T-cell (primary cell): ENCODE measurements around the gene CD96. TPM values are rescaled to one million over a fixed set of nuclear protein-coding genes. Genes with fewer than 3 reads are reported as not detected.

Experiments used
- ATAC-seq, 4 experiments: fragments of 200-7000 bp in 3 of 4; fragments of 150-1000 bp in 1 of 4; cut with Tn5 transposase; replicated peaks in 1 of 4; 1 replicate in 3 of 4; 2 replicates in 1 of 4; pipeline ENCODE4 v1.10.0; 2021; ENCODE audit warnings: moderate library complexity in 3 of 4, mild to moderate bottlenecking in 2 of 4, moderate number of reproducible peaks in 1 of 4
- CTCF ChIA-PET, 2 donors: fragments of 300-600 bp; sonication (Branson Sonifier 250); formaldehyde crosslinking; loops; one replicate each; lab custom pipeline; 2022; ENCODE audit warnings: antibody characterized with exemption in 2 of 2; lab: Charles Lee
- POLR2A ChIA-PET, 2 donors: fragments of 300-600 bp; sonication (Branson Sonifier 250); formaldehyde crosslinking; loops; one replicate each; lab custom pipeline; 2022; ENCODE audit warnings: antibody characterized with exemption in 2 of 2; lab: Charles Lee
- DNase-seq, 35 experiments: peaks; one replicate each; pipeline versions ENCODE4 v3.0.0 to v3.0.0-alpha.2; 2013 to 2023
- H3K27ac ChIP-seq: one replicate; pipeline ENCODE4 v1.5.1; 2013; ENCODE audit warnings: low read length
- H3K27me3 ChIP-seq, 2 experiments: replicated peaks in 1 of 2; 1 replicate in 1 of 2; 2 replicates in 1 of 2; pipeline versions ENCODE4 v1.6.1 to v1.7.0; 2013; ENCODE audit warnings: low read length in 1 of 2, mixed read lengths in 1 of 2; ENCODE audit not compliant: control insufficient read depth in 2 of 2, insufficient read depth in 2 of 2; ENCODE audit errors: extremely low read depth in 1 of 2
- H3K36me3 ChIP-seq, 2 donors: 1 replicate in 1 of 2; 2 replicates in 1 of 2; pipeline versions ENCODE4 v1.6.1 to v1.7.0; 2013; ENCODE audit warnings: low read length in 1 of 2; ENCODE audit not compliant: control insufficient read depth in 2 of 2, insufficient read depth in 1 of 2; ENCODE audit errors: extremely low read depth in 1 of 2
- H3K4me1 ChIP-seq, 2 experiments: 1 replicate in 1 of 2; 2 replicates in 1 of 2; pipeline versions ENCODE4 v1.6.1 to v1.7.0; 2013; ENCODE audit warnings: low read length in 2 of 2, mixed read lengths in 1 of 2; ENCODE audit not compliant: insufficient read depth in 2 of 2, control insufficient read depth in 1 of 2; ENCODE audit errors: extremely low read depth in 1 of 2
- H3K4me3 ChIP-seq, 2 donors: 1 replicate in 1 of 2; 2 replicates in 1 of 2; pipeline versions ENCODE4 v1.5.1 to v1.7.0; 2013; ENCODE audit warnings: mild to moderate bottlenecking in 2 of 2, low read length in 1 of 2, moderate library complexity in 1 of 2; ENCODE audit not compliant: control insufficient read depth in 1 of 2; ENCODE audit errors: extremely low read depth in 1 of 2
- H3K9me3 ChIP-seq: 2 replicates; pipeline ENCODE4 v1.7.0; 2013
- H3K27ac Mint-ChIP-seq, 2 donors: one replicate each; pipeline ENCODE4 v1.8.0; 2020 to 2021; ENCODE audit warnings: mild to moderate bottlenecking in 2 of 2, mixed read lengths in 2 of 2
- H3K27me3 Mint-ChIP-seq, 2 donors: one replicate each; pipeline ENCODE4 v1.8.0; 2021 to 2022; ENCODE audit warnings: mixed read lengths in 2 of 2
- H3K36me3 Mint-ChIP-seq: one replicate; pipeline ENCODE4 v1.8.0; 2021; ENCODE audit warnings: mixed read lengths
- H3K4me1 Mint-ChIP-seq, 3 donors: one replicate each; pipeline ENCODE4 v1.8.0; 2020 to 2022; ENCODE audit warnings: mixed read lengths in 3 of 3, mild to moderate bottlenecking in 1 of 3
- H3K4me3 Mint-ChIP-seq, 3 donors: one replicate each; pipeline ENCODE4 v1.8.0; 2020 to 2022; ENCODE audit warnings: mild to moderate bottlenecking in 3 of 3, mixed read lengths in 3 of 3, moderate library complexity in 3 of 3
- H3K9me3 Mint-ChIP-seq, 3 donors: one replicate each; pipeline ENCODE4 v1.8.0; 2020 to 2022; ENCODE audit warnings: mixed read lengths in 3 of 3
- WGBS: methylation state at CpG from one replicate; pipeline ENCODE4 v1.1.5; 2013; ENCODE audit warnings: missing lambda C conversion rate; ENCODE audit not compliant: insufficient coverage; 5-methylcytosine and 5-hydroxymethylcytosine counted together
- total RNA-seq, 35 experiments: library from RNA in 6 of 35; stranded (reverse) in 6 of 35; fragments of 120-200 nt in 1 of 35; gene quantifications; one replicate each; pipeline versions ENCODE4 v1.2.1 to v1.2.4 and lab custom pipeline; 2013 to 2026

The CD96 gene
- total RNA-seq, 5 donors from 2014 or later (not counting 1 experiment from before 2014, with no cell fraction given): 183 to 229 (median 203) TPM

DNA sequence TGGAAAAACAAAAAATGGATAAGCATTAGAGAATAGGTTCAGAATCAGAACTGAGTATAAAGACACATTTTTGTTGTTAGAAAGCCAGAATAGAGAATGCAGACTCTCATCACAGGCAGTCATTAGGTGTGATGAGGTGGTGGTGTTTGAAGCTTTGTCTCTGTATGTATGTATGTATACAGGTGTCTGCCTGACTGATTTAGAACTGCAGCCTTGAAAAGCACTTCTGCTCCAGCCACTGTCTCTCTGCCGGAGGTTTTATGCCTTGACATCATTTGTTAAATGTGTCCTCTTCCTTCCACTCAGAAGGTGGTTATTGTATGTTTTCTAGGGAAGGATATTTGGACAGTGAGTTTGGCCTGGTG, 133.8 kb downstream of the CD96 start:
- H3K27me3 Mint-ChIP-seq: no peaks in the 10 kb centered on the region
- Histone ChIP-seq H3K4me1 (peaks cover 44 to 48% of the 10 kb centered on the region in 2 experiments), H3K27me3 (no peaks in the 10 kb centered on the region), H3K9me3 (no peaks in the 10 kb centered on the region), H3K27ac (no peak overlapping the region), H3K36me3 (no peaks in the 10 kb centered on the region), H3K4me3 (peak overlapping the region; percentile 42 to 83)
- H3K9me3 Mint-ChIP-seq: no peaks in the 10 kb centered on the region
- DNase-seq (no peak), ATAC-seq (no peak)
- peak overlapping the region; percentile 77 to 98 for H3K27ac Mint-ChIP-seq
- ChIA-PET CTCF (no interaction called here), POLR2A (no interaction called here)
- H3K36me3 Mint-ChIP-seq: peaks cover 8% of the 10 kb centered on the region
- H3K4me3 Mint-ChIP-seq: peak overlapping the region; percentile 85 to 99 (median 98)
- no CpG with 5 or more reads among the region's 1 CpG for WGBS
- peaks cover 80 to 96% (median 89%) of the 10 kb centered on the region in 3 donors for H3K4me1 Mint-ChIP-seq

- peaks cover 46 to 48% of the 10 kb centered on the region in 2 experiments for H3K4me1 ChIP-seq
- Mint-ChIP-seq H3K27me3 (no peaks in the 10 kb centered on the region), H3K4me1 (peaks cover 77 to 96% (median 90%) of the 10 kb centered on the region in 3 donors), H3K27ac (peak overlapping the region; percentile 77 to 98), H3K9me3 (no peaks in the 10 kb centered on the region), H3K36me3 (peaks cover 8% of the 10 kb centered on the region), H3K4me3 (peak overlapping the region; percentile 85 to 99 (median 98))
- H3K36me3 ChIP-seq: no peaks in the 10 kb centered on the region
- H3K27me3 ChIP-seq: no peaks in the 10 kb centered on the region
- ATAC-seq (no peak), DNase-seq (no peak)
- peak overlapping the region; percentile 42 to 83 for H3K4me3 ChIP-seq
- no CpG with 5 or more reads among the region's 8 CpGs for WGBS
- POLR2A ChIA-PET: interaction anchor here in 1 of 2 donors (0.5 kb wide), 2 partner anchors 30 to 814 kb away, joined by 3 read pairs; no protein-coding TSS in a partner anchor
- CTCF ChIA-PET: interaction anchor here (0.7 to 1.1 kb wide), 4 partner anchors 12 to 41 kb away, joined by 3 to 4 read pairs (median 4); no protein-coding TSS in a partner anchor
- H3K9me3 ChIP-seq: no peaks in the 10 kb centered on the region
- H3K27ac ChIP-seq: no peak overlapping the region
These were observed 134.4 kb downstream of the CD96 start for GRCh38 chr3:111676211-111677006.

GRCh38 chr3:111677007-111677392, 135.0 kb downstream of the CD96 start:
- Histone ChIP-seq H3K4me1 (peaks cover 41 to 47% of the 10 kb centered on the region in 2 experiments), H3K9me3 (no peaks in the 10 kb centered on the region), H3K4me3 (peak overlapping the region; percentile 42 to 83), H3K36me3 (no peaks in the 10 kb centered on the region), H3K27ac (no peak overlapping the region), H3K27me3 (no peaks in the 10 kb centered on the region)
- peaks cover 8% of the 10 kb centered on the region for H3K36me3 Mint-ChIP-seq
- DNase-seq (no peak), ATAC-seq (no peak)
- ChIA-PET CTCF (interaction anchor here (0.7 to 1.1 kb wide), 5 partner anchors 8 to 41 kb away, joined by 3 to 4 read pairs (median 3); no protein-coding TSS in a partner anchor), POLR2A (interaction anchor here in 1 of 2 donors (0.5 to 0.7 kb wide), 3 partner anchors 17 to 814 kb away, joined by 3 to 5 read pairs (median 3); no protein-coding TSS in a partner anchor)
- H3K4me1 Mint-ChIP-seq: peaks cover 80 to 95% (median 93%) of the 10 kb centered on the region in 3 donors
- H3K27ac Mint-ChIP-seq: peak overlapping the region in 1 of 2 donors; percentile 76
- 40% methylated on average over 2 of the region's 4 CpGs for WGBS
- H3K27me3 Mint-ChIP-seq: no peaks in the 10 kb centered on the region
- no peaks in the 10 kb centered on the region for H3K9me3 Mint-ChIP-seq
- peak overlapping the region; percentile 85 to 99 (median 98) for H3K4me3 Mint-ChIP-seq

DNA sequence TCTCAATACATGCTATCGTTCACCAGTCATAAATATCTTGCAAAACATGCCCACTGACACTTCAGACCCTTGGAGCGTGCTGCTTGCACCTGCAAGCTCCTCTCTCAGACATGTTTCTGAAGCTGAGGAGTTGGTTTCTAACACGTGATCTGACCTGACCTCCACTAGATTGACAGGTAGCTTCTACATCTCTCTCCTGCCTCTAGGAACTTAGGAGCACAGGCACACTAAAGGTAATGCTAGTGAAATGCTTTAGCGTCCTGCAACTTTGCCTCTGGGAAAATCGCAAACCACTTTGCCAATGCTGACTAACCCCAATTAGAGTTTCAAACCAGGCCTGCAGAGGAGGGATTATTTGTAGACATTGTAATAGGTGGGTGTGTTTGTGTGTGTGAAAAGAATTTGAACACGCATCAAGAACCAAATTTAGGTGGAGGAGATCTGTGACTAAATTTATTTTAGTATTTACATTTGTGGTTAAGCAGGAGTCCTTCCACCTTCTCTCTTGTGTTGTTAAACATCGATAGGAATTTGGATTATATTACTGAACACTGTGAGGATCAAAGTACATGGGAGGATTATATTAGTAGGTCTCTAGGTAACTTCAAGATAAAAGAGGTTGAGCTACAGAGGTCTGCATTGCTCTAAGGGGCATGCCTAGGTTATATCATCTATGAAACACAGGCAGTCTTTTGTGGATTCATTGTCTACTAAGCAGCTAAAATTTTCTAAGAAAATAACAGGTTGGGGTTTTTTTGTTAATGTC, 139.8 kb downstream of the CD96 start:
- H3K36me3 ChIP-seq: no peaks in the 10 kb centered on the region
- no peak for DNase-seq
- Mint-ChIP-seq H3K27ac (no peak overlapping the region), H3K4me3 (no peak overlapping the region), H3K4me1 (peaks cover 58 to 76% (median 76%) of the 10 kb centered on the region in 3 donors), H3K27me3 (no peaks in the 10 kb centered on the region), H3K9me3 (no peaks in the 10 kb centered on the region), H3K36me3 (peaks cover 11% of the 10 kb centered on the region)
- no peak for ATAC-seq
- peaks cover 10 to 18% of the 10 kb centered on the region in 2 experiments for H3K4me1 ChIP-seq
- H3K27ac ChIP-seq: no peak overlapping the region
- POLR2A ChIA-PET: no interaction called here
- H3K9me3 ChIP-seq: no peaks in the 10 kb centered on the region
- H3K4me3 ChIP-seq: no peak overlapping the region
- WGBS: 100% methylated on average over 2 of the region's 7 CpGs
- no peaks in the 10 kb centered on the region for H3K27me3 ChIP-seq
- CTCF ChIA-PET: interaction anchor here (1.1 to 1.8 kb wide), 4 partner anchors 9 to 29 kb away, joined by 3 to 7 read pairs (median 6); no protein-coding TSS in a partner anchor

DNA sequence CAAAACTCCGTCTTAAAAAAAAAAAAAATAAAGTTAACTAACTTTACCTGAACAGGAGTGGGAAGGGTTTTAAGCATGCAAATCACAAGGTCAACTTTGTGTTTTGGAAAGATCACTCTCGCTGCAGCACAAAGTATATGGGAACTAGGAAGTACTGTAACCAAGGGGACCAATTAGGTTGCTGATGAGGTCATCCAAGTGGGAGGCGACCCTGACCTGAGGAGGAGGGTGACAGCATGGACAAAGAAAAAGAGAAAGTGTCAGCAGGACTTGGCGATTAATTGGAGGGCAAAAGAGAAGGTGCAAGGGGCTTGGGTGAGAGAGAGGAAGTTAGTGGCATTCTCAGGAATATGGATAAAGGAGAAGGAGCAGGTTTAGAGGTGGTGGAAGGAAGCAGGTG, 142.6 kb downstream of the CD96 start:
- Histone ChIP-seq H3K4me3 (no peak overlapping the region), H3K36me3 (no peaks in the 10 kb centered on the region), H3K27ac (no peak overlapping the region), H3K4me1 (peaks cover 0 to 13% of the 10 kb centered on the region in 2 experiments), H3K27me3 (no peaks in the 10 kb centered on the region), H3K9me3 (no peaks in the 10 kb centered on the region)
- ATAC-seq: no peak
- peaks cover 10% of the 10 kb centered on the region for H3K36me3 Mint-ChIP-seq
- H3K27me3 Mint-ChIP-seq: no peaks in the 10 kb centered on the region
- H3K9me3 Mint-ChIP-seq: no peaks in the 10 kb centered on the region
- ChIA-PET CTCF (interaction anchor here (1.0 to 1.9 kb wide), 3 partner anchors 15 to 281 kb away, joined by 3 to 9 read pairs (median 6); no protein-coding TSS in a partner anchor), POLR2A (no interaction called here)
- WGBS: 87% methylated on average over 3 of the region's 4 CpGs
- no peak overlapping the region for H3K27ac Mint-ChIP-seq
- H3K4me3 Mint-ChIP-seq: no peak overlapping the region
- H3K4me1 Mint-ChIP-seq: peaks cover 58 to 71% (median 67%) of the 10 kb centered on the region in 3 donors
- no peak for DNase-seq
